Motor neuron (in vitro differentiated cells): ENCODE measurements around the gene CEP63. TPM values are rescaled to one million over a fixed set of nuclear protein-coding genes. Genes with fewer than 3 reads are reported as not detected.

Experiments
- ATAC-seq, 8 experiments: fragments of 200-7000 bp; cut with Tn5 transposase; replicated peaks in 6 of 8; 2 replicates each; pipeline ENCODE4 v1.8.0; 2021; ENCODE audit warnings: mild to moderate bottlenecking in 8 of 8, moderate library complexity in 8 of 8
- H3K27ac ChIP-seq, 2 donors: fragments of 250-450 bp; sonication (Bioruptor Pico); 2 replicates each; pipeline ENCODE4 v1.9.0; 2021; ENCODE audit warnings: antibody characterized with exemption in 2 of 2, mild to moderate bottlenecking in 2 of 2, moderate library complexity in 1 of 2
- H3K4me1 ChIP-seq, 2 donors: fragments of 250-450 bp; sonication (Bioruptor Pico); replicated peaks in 1 of 2; 2 replicates each; pipeline ENCODE4 v1.6.1; 2021; ENCODE audit warnings: antibody characterized with exemption in 2 of 2, mild to moderate bottlenecking in 2 of 2, moderate library complexity in 1 of 2
- H3K4me3 ChIP-seq, 5 donors: fragments of 250-450 bp; sonication (Bioruptor Pico); 2 replicates each; pipeline ENCODE4 v1.9.0; 2021; ENCODE audit warnings: antibody characterized with exemption in 5 of 5, mild to moderate bottlenecking in 5 of 5, moderate library complexity in 4 of 5
- WGBS, 10 experiments: fragments of 450-650 bp; shearing (Covaris generic); methylation state at CpG; one replicate each; pipeline ENCODE4 v1.0.0; 2022; 5-methylcytosine and 5-hydroxymethylcytosine counted together
- in situ Hi-C, 9 experiments: fragments of 400-800 bp; cut with MboI; loops; one replicate each; pipeline ENCODE4 v1.15.0; 2021; ENCODE audit warnings: low sequenced_read_pairs in 9 of 9, low pct_unique_long_range_greater_than_20kb in 2 of 9; ENCODE audit not compliant: unreplicated experiment in 9 of 9
- total RNA-seq, 8 experiments: library from RNA; unstranded; fragments of 300-600 nt; gene quantifications; 2 replicates each; pipeline versions ENCODE4 v1.2.3 to v1.2.4, GENCODE V29; 2022

CEP63 gene
- total RNA-seq, 8 experiments from 2014 or later: 25.0 to 43.9 (median 29.9) TPM

GRCh38 chr3:134608771-134609435 lies 123.0 kb downstream of the CEP63 start:
- ATAC-seq: no peak
- H3K27ac ChIP-seq: no peak overlapping the region
- in situ Hi-C loops: loop anchor here in 1 of 9 experiments (25.0 kb wide), 1 partner anchor 1278 kb away; no protein-coding TSS in a partner anchor
- H3K4me1 ChIP-seq: no peaks in the 10 kb centered on the region
- 33 to 95% (median 74%) methylated on average over 1 to 6 of the region's 10 CpGs; no CpG with 5 or more reads in 4 of the 10 experiments for WGBS, 10 experiments
- H3K4me3 ChIP-seq: no peak overlapping the region

GRCh38 chr3:134609821-134610431 lies 124.1 kb downstream of the CEP63 start:
- 35 to 100% (median 83%) methylated on average over 1 to 5 of the region's 10 CpGs; no CpG with 5 or more reads in 7 of the 10 experiments for WGBS, 10 experiments
- no peak overlapping the region for H3K4me3 ChIP-seq
- no peaks in the 10 kb centered on the region for H3K4me1 ChIP-seq
- H3K27ac ChIP-seq: no peak overlapping the region
- no peak for ATAC-seq
- in situ Hi-C loops: loop anchor here in 1 of 9 experiments (25.0 kb wide), 1 partner anchor 1277 kb away; no protein-coding TSS in a partner anchor

GRCh38 chr3:134610432-134611385 lies 124.9 kb downstream of the CEP63 start:
- Histone ChIP-seq H3K4me3 (no peak overlapping the region), H3K27ac (no peak overlapping the region), H3K4me1 (no peaks in the 10 kb centered on the region)
- no peak for ATAC-seq
- WGBS, 10 experiments: 53 to 100% (median 80%) methylated on average over 1 to 5 of the region's 11 CpGs; no CpG with 5 or more reads in 4 of the 10 experiments
- in situ Hi-C loops: loop anchor here in 1 of 9 experiments (25.0 kb wide), 1 partner anchor 1277 kb away; no protein-coding TSS in a partner anchor

- Histone ChIP-seq H3K4me3 (no peak overlapping the region), H3K4me1 (no peaks in the 10 kb centered on the region), H3K27ac (no peak overlapping the region)
- ATAC-seq: no peak
- WGBS, 10 experiments: 0 to 100% (median 83%) methylated on average over 1 to 2 of the region's 2 CpGs; no CpG with 5 or more reads in 5 of the 10 experiments
- in situ Hi-C loops: loop anchor here in 1 of 9 experiments (25.0 kb wide), 1 partner anchor 1276 kb away; no protein-coding TSS in a partner anchor
These were observed 125.7 kb downstream of the CEP63 start for GRCh38 chr3:134611516-134611915.

- WGBS, 10 experiments: 28 to 100% (median 74%) methylated on average over 1 to 5 of the region's 6 CpGs; no CpG with 5 or more reads in 4 of the 10 experiments
- Histone ChIP-seq H3K4me1 (peaks cover 5 to 10% of the 10 kb centered on the region in 2 donors), H3K4me3 (no peak overlapping the region), H3K27ac (no peak overlapping the region)
- in situ Hi-C loops: loop anchor here in 1 of 9 experiments (25.0 kb wide), 1 partner anchor 1274 kb away; no protein-coding TSS in a partner anchor
- no peak for ATAC-seq
These were observed 127.2 kb downstream of the CEP63 start for GRCh38 chr3:134613006-134613520.

GRCh38 chr3:134614955-134615354 lies 129.1 kb downstream of the CEP63 start:
- in situ Hi-C loops: loop anchor here in 1 of 9 experiments (25.0 kb wide), 1 partner anchor 1272 kb away; no protein-coding TSS in a partner anchor
- H3K27ac ChIP-seq: no peak overlapping the region
- H3K4me1 ChIP-seq: peaks cover 18 to 25% of the 10 kb centered on the region in 2 donors
- no peak overlapping the region for H3K4me3 ChIP-seq
- ATAC-seq: no peak
- 44 to 100% (median 94%) methylated on average over 2 to 4 of the region's 4 CpGs for WGBS, 10 experiments

- no peak for ATAC-seq
- in situ Hi-C loops: loop anchor here in 1 of 9 experiments (25.0 kb wide), 1 partner anchor 1272 kb away; no protein-coding TSS in a partner anchor
- no peak overlapping the region for H3K27ac ChIP-seq
- no peak overlapping the region for H3K4me3 ChIP-seq
- peaks cover 18 to 25% of the 10 kb centered on the region in 2 donors for H3K4me1 ChIP-seq
- 51 to 100% (median 63%) methylated on average over 1 to 4 of the region's 5 CpGs; no CpG with 5 or more reads in 3 of the 10 experiments for WGBS, 10 experiments
These were observed 129.9 kb downstream of the CEP63 start for GRCh38 chr3:134615743-134616142.

GRCh38 chr3:134617608-134618477 lies 132.0 kb downstream of the CEP63 start:
- in situ Hi-C loops: loop anchor here in 1 of 9 experiments (25.0 kb wide), 1 partner anchor 1269 kb away; no protein-coding TSS in a partner anchor
- Histone ChIP-seq H3K27ac (peak overlapping the region; percentile 12 to 57), H3K4me3 (no peak overlapping the region), H3K4me1 (peaks cover 18 to 25% of the 10 kb centered on the region in 2 donors)
- WGBS, 10 experiments: 45 to 100% (median 76%) methylated on average over 1 to 4 of the region's 7 CpGs; no CpG with 5 or more reads in 2 of the 10 experiments
- peak in 5 of 8 experiments; percentile 37 to 55 (median 41) for ATAC-seq

- peak in 5 of 8 experiments; percentile 88 to 91 (median 90) for ATAC-seq
- Histone ChIP-seq H3K27ac (peak overlapping the region; percentile 12 to 57), H3K4me3 (no peak overlapping the region), H3K4me1 (peaks cover 18 to 25% of the 10 kb centered on the region in 2 donors)
- WGBS, 10 experiments: 9 to 82% (median 45%) methylated on average over 4 to 8 of the region's 13 CpGs; no CpG with 5 or more reads in 4 of the 10 experiments
- in situ Hi-C loops: loop anchor here in 1 of 9 experiments (25.0 kb wide), 1 partner anchor 1269 kb away; no protein-coding TSS in a partner anchor
These were observed 132.8 kb downstream of the CEP63 start for GRCh38 chr3:134618478-134619300.

- ATAC-seq: no peak
- WGBS, 10 experiments: no CpG with 5 or more reads among the region's 2 CpGs
- in situ Hi-C loops: loop anchor here in 1 of 9 experiments (25.0 kb wide), 1 partner anchor 1268 kb away; no protein-coding TSS in a partner anchor
- Histone ChIP-seq H3K4me1 (peaks cover 18 to 25% of the 10 kb centered on the region in 2 donors), H3K27ac (peak overlapping the region in 1 of 2 donors; percentile 10), H3K4me3 (no peak overlapping the region)
These were observed 133.4 kb downstream of the CEP63 start for GRCh38 chr3:134619301-134619615.
